Natural killer cell (primary cell): ENCODE measurements around the gene TTC34. TPM values are rescaled to one million over a fixed set of nuclear protein-coding genes. Genes with fewer than 3 reads are reported as not detected.

Source experiments
- ATAC-seq, 3 donors: fragments of 150-1000 bp in 2 of 3; fragments of 200-7000 bp in 1 of 3; cut with Tn5 transposase; 1 replicate in 1 of 3; 2 replicates in 2 of 3; pipeline ENCODE4 v1.10.0; 2021; ENCODE audit warnings: mild to moderate bottlenecking in 2 of 3, moderate library complexity in 2 of 3
- DNase-seq, 2 donors: peaks; one replicate each; pipeline versions ENCODE4 v3.0.0 to v3.0.0-alpha.2; 2013 to 2021; ENCODE audit warnings: mixed read lengths in 1 of 2
- H3K27ac ChIP-seq: one replicate; pipeline ENCODE4 v1.5.1; 2013; ENCODE audit warnings: mild to moderate bottlenecking, low read length
- H3K27me3 ChIP-seq: one replicate; pipeline ENCODE4 v1.6.1; 2013; ENCODE audit warnings: low read length; ENCODE audit not compliant: control insufficient read depth, insufficient read depth
- H3K36me3 ChIP-seq: one replicate; pipeline ENCODE4 v1.6.1; 2013; ENCODE audit warnings: low read length; ENCODE audit not compliant: control insufficient read depth, insufficient read depth
- H3K4me1 ChIP-seq: one replicate; pipeline ENCODE4 v1.6.1; 2013; ENCODE audit warnings: low read length; ENCODE audit not compliant: control insufficient read depth, insufficient read depth
- H3K4me3 ChIP-seq: one replicate; pipeline ENCODE4 v1.5.1; 2013; ENCODE audit warnings: low read length
- H3K9me3 ChIP-seq: one replicate; pipeline ENCODE4 v1.6.1; 2013; ENCODE audit warnings: low read length; ENCODE audit not compliant: control insufficient read depth, insufficient read depth
- H3K27ac Mint-ChIP-seq, 2 donors: one replicate each; pipeline ENCODE4 v1.8.0; 2022; ENCODE audit warnings: mild to moderate bottlenecking in 2 of 2, mixed read lengths in 2 of 2, moderate library complexity in 1 of 2
- H3K27me3 Mint-ChIP-seq, 2 donors: one replicate each; pipeline ENCODE4 v1.8.0; 2022; ENCODE audit warnings: low read depth in 2 of 2, mixed read lengths in 2 of 2
- H3K36me3 Mint-ChIP-seq: one replicate; pipeline ENCODE4 v1.8.0; 2022; ENCODE audit warnings: mixed read lengths
- H3K4me1 Mint-ChIP-seq, 2 donors: one replicate each; pipeline ENCODE4 v1.8.0; 2022; ENCODE audit warnings: mixed read lengths in 2 of 2
- H3K4me3 Mint-ChIP-seq: one replicate; pipeline ENCODE4 v1.8.0; 2022; ENCODE audit warnings: mild to moderate bottlenecking, moderate library complexity, mixed read lengths
- H3K9me3 Mint-ChIP-seq, 2 donors: one replicate each; pipeline ENCODE4 v1.8.0; 2022; ENCODE audit warnings: mixed read lengths in 2 of 2
- WGBS: methylation state at CpG from one replicate; pipeline ENCODE4 v1.1.7; 2013; ENCODE audit warnings: missing lambda C conversion rate; ENCODE audit not compliant: insufficient coverage; 5-methylcytosine and 5-hydroxymethylcytosine counted together
- intact Hi-C: fragments of 100-400 bp; cut with micrococcal nuclease; formaldehyde crosslinking; loops from one replicate; pipeline ENCODE4 v1.14.2; 2022
- total RNA-seq, 4 donors: library from RNA; stranded (reverse); fragments of 120-200 nt in 1 of 4; gene quantifications; one replicate each; pipeline versions ENCODE4 v1.2.3 to v1.2.4, GENCODE V29; 2013 to 2022
- TF ChIP-seq, protein P1 (sequence below): fragments of 200-600 bp; IDR thresholded peaks from one replicate; pipeline ENCODE4 v1.8.0; 2022; ENCODE audit warnings: antibody characterized with exemption

TTC34 gene
- total RNA-seq, 3 donors from 2014 or later (not counting 1 experiment from before 2014, with no cell fraction given), result 0.80 to 1.4 (median 1.2) TPM

- Histone ChIP-seq H3K27ac (no peak overlapping the region), H3K27me3 (no peaks in the 10 kb centered on the region), H3K36me3 (no peaks in the 10 kb centered on the region), H3K4me3 (no peak overlapping the region), H3K4me1 (no peaks in the 10 kb centered on the region), H3K9me3 (peaks cover 5% of the 10 kb centered on the region)
- no peaks in the 10 kb centered on the region for H3K36me3 Mint-ChIP-seq
- H3K9me3 Mint-ChIP-seq, result no peaks in the 10 kb centered on the region
- peaks cover 0 to 3% of the 10 kb centered on the region in 2 donors for H3K27me3 Mint-ChIP-seq
- DNase-seq (no peak), ATAC-seq (no peak)
- WGBS, result 84% methylated on average over 15 of the region's 15 CpGs
- H3K4me1 Mint-ChIP-seq, result no peaks in the 10 kb centered on the region
- TF ChIP-seq, protein P1, sequence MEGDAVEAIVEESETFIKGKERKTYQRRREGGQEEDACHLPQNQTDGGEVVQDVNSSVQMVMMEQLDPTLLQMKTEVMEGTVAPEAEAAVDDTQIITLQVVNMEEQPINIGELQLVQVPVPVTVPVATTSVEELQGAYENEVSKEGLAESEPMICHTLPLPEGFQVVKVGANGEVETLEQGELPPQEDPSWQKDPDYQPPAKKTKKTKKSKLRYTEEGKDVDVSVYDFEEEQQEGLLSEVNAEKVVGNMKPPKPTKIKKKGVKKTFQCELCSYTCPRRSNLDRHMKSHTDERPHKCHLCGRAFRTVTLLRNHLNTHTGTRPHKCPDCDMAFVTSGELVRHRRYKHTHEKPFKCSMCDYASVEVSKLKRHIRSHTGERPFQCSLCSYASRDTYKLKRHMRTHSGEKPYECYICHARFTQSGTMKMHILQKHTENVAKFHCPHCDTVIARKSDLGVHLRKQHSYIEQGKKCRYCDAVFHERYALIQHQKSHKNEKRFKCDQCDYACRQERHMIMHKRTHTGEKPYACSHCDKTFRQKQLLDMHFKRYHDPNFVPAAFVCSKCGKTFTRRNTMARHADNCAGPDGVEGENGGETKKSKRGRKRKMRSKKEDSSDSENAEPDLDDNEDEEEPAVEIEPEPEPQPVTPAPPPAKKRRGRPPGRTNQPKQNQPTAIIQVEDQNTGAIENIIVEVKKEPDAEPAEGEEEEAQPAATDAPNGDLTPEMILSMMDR, result no peak
- H3K27ac Mint-ChIP-seq, result no peak overlapping the region
- no peak overlapping the region for H3K4me3 Mint-ChIP-seq
- intact Hi-C loops, result no loop called here
Observed at GRCh38 chr1:2815551-2815950, 14.1 kb upstream of the TTC34 start.

- Mint-ChIP-seq H3K9me3 (no peaks in the 10 kb centered on the region), H3K27me3 (peaks cover 0 to 3% of the 10 kb centered on the region in 2 donors), H3K36me3 (no peaks in the 10 kb centered on the region), H3K27ac (no peak overlapping the region), H3K4me3 (no peak overlapping the region), H3K4me1 (no peaks in the 10 kb centered on the region)
- Histone ChIP-seq H3K27ac (no peak overlapping the region), H3K27me3 (no peaks in the 10 kb centered on the region), H3K4me1 (no peaks in the 10 kb centered on the region), H3K36me3 (no peaks in the 10 kb centered on the region), H3K4me3 (no peak overlapping the region), H3K9me3 (peaks cover 5% of the 10 kb centered on the region)
- ATAC-seq (no peak), DNase-seq (no peak)
- 86% methylated on average over 24 of the region's 24 CpGs for WGBS
- TF ChIP-seq, protein P1, result no peak
- intact Hi-C loops, result no loop called here
Observed at GRCh38 chr1:2814511-2815075, 13.1 kb upstream of the TTC34 start.

- no peaks in the 10 kb centered on the region for H3K36me3 Mint-ChIP-seq
- ATAC-seq, result no peak
- WGBS, result 91% methylated on average over 34 of the region's 34 CpGs
Observed at GRCh38 chr1:2812939-2813653, 11.6 kb upstream of the TTC34 start.

More at GRCh38 chr1:2812939-2813653, 11.6 kb upstream of the TTC34 start:
- Mint-ChIP-seq H3K4me3 (no peak overlapping the region), H3K4me1 (no peaks in the 10 kb centered on the region), H3K27me3 (no peaks in the 10 kb centered on the region), H3K27ac (no peak overlapping the region), H3K9me3 (no peaks in the 10 kb centered on the region)
- Histone ChIP-seq H3K36me3 (no peaks in the 10 kb centered on the region), H3K27ac (no peak overlapping the region), H3K27me3 (no peaks in the 10 kb centered on the region), H3K9me3 (peaks cover 5% of the 10 kb centered on the region), H3K4me1 (no peaks in the 10 kb centered on the region), H3K4me3 (no peak overlapping the region)
- DNase-seq, result no peak
- intact Hi-C loops, result no loop called here
- TF ChIP-seq, protein P1, result no peak
